Activated gamma-delta T cell treated with anti-CD3 and anti-CD28 coated beads, Interleukin-2, amount 50 U/mL, for 16 hours (primary cell): Measurements from ENCODE around the gene SF3B6.
"Not testable (repeated sequence)": the region's sequence is repeated elsewhere in the genome, so short reads cannot be mapped to it uniquely, and the experiment has no call there.

Source experiments
- DNase-seq: peaks from one replicate; pipeline ENCODE4 v3.0.0-alpha.2; 2020; ENCODE audit warnings: low read depth

The SF3B6 gene

DNA sequence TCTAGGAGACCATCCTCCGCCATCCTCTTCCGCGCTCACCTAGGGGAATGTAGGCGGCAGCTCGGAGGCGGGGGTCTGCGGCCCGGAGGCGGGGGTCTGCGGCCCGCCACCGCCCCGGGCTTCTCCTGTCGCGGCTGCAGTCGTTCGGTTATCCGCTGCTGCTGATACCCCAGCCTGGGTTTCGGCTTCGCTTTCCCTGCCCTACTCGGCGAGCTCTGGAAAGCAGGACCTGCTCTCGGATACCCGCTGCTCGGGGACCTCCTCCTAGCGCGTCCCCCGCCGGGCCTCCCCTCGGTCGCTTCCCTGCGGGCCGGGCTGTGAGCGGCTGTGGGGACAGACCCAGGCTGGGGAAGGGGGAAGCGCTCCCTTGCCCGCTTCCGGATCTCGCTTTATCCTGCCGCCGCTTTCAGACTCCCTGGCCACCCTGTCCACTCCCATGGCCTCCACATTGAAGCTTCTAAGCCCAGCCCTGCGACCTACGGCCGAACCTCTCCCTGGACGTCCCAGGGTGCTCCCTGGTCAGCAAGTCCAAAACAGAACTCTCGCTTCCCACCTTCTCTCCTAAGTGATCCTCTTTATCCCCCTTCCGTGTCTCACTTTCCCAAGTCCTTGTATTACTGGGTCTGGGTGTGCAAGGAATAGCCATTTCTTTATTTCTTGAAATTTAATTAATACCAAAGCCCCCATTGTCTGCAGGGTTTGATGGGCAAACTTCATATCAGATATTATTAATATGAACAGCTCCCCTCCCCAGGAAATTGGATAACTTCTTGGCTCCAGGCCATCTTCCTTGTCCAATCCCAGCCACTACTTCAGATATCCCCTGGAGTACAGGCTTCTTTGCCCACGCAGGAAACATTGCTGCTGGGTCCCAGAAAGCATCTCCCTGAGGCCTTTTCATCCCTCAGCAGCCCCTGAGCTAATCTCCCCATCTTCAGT, 25.8 kb downstream of the SF3B6 start:
- DNase-seq: no peak

DNA sequence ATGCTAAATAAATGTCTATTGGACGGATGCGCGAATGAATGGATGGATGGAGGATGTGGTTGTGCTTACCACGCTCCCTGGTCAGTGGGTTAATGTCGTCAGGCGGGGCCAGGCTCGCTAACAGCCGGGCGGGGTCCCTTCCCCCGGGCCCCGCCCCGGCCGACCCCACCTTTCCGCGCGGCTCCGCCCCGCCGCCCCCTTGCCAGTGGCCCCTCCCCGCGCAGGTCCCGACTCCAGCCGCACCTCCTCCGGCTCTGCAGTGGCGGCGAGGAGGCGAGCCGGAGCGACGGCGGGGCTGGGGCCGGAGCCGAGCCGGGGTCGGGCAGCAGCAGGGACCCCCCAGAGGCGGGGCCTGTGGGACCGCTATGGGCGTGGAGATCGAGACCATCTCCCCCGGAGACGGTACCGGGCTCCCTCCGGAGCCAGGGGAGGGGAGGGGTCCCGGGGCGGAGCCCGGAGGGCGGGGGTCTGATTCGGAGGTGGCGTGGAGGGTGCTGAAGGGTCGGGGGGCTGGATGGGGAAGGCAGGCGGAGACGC, 26.6 kb downstream of the SF3B6 start, which contains the start of gene FKBP1B:
TSS of gene FKBP1B (plus strand) at position 257 of the 537 bp plus-strand sequence. CDS start at position 366, 109 bp downstream.
- peak; percentile 32 for DNase-seq

DNA sequence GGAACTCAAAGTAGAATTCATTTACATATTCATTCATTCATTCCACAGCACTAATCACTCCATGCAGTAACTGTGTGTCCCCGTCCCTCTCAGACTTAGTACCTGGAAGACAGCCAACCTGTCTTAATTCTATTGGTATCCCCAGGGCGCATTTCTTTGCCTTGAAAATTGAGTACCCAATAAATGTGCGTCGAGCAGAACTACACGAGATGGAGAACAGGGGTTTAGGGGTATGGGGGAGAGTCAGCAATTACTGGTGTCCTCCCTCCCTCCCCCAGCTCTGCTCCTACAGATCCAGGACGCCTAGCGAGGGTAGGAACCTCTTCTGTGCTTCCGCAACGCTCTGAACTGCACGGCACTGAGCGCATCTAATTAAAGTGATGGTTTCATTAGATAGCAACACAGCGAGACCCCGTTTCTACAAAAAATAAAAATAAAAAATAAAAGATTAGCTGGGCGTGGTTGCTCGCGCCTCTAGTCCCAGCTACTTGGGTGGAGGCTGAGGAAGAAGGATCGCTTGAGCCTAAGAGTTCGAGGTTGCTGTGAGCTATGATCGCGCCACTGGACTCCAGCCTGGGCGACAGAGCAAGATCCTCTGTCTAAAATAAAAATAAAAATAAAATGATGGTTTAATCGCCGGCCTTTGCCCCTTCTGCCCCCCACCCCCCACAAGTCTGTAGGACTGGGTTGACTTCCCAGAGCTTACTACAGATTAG, 27.2 kb downstream of the SF3B6 start:
- no peak for DNase-seq

DNA sequence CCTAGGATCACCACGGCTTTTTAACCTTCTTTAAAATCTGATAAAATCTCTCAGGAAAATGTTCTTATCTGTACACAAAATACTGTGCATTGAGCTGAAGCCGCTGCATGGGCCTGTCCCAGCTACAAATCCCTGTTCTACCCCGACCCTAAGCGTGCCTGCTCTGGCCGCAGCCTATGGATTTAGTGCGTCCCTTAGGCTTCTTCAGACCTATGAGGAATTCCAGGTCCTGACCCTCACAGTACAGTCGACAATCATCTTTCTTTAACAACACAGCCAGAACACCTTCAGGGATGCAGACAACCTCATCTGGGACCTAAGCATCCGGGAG, 28.5 kb downstream of the SF3B6 start:
- DNase-seq: no peak

GRCh38 chr2:24046930-24047702, 29.0 kb downstream of the SF3B6 start, which contains the start of gene WDCP:
Gene WDCP, minus strand, starts transcription at chr2:24047391. Its CDS starts 7,897 bp downstream, at chr2:24039494.
- peak; percentile 89 for DNase-seq

DNA sequence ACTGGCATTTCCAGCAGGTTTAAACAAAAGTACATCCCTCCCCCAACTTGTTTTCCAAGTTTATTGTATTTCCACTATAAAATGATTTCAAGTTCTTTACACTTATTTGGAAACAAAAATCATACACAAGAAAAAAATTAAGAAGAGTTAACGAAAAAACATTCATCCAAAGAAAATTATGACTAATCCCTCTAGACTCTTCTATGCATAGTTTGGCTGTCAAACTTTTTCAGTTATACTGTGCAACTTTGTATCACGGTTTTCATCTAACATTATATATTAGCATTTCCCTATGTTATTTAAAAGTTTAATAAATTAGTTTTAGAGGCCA, 29.6 kb downstream of the SF3B6 start:
- DNase-seq: no peak

- no peak for DNase-seq
These were observed 30.3 kb downstream of the SF3B6 start for GRCh38 chr2:24045511-24046508.

GRCh38 chr2:24043133-24043532, 33.0 kb downstream of the SF3B6 start:
- not testable (repeated sequence) for DNase-seq

GRCh38 chr2:24040511-24040910, 35.6 kb downstream of the SF3B6 start:
- no peak for DNase-seq

GRCh38 chr2:24038786-24039499, 37.2 kb downstream of the SF3B6 start:
- DNase-seq: no peak

DNA sequence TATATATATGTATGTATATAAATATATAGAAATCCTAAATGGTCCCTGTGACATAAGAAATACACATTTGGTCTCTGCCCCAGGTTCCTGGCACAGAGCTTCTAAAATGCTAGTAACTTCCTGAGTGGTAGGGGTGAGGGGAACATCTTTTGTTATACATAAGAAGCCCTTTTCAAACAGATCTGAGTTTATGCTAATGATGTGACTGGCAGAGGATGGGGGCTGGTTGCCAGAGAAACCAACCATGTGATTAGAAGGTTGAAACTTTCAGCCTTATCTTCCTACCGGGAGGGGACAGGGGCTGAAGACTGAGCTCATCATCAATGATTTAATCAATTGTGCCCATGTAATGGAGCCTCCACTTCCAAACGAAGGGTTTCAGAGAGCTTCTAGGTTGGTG, 49.9 kb downstream of the SF3B6 start:
- DNase-seq: no peak

DNA sequence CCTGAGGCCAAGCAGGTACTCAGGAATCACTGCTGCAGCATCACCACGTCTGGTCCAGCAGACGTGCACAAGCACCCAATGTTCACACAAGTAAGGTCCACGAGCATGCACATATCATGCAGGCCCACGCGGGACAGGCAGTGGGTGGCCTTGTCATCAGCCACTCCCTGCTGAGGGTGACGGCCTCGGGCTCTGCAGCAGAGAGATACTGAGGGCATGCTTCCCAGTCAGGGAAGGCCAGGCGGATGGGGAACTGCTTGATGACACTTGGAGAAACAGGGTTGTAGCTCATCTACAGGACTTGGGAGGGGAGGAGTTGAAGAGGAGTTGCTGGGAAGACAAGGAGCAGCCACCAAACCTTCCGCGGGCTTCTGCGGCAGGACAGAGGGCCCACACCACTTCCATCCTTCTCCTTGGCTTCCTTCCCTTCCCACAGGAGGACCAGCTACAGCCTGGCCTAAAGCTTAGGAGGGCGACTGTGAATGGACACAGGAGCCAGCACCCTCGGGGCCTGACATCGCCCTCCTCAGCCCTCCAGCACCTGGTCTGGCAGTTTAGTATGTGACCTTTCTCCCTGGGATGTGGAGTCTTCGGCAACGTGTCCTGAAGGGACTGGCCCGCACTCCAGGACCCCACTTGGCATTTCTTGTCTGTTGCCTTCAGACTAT, 51.0 kb downstream of the SF3B6 start:
- no peak for DNase-seq

- no peak for DNase-seq
These were observed 52.1 kb downstream of the SF3B6 start for GRCh38 chr2:24024018-24024417.

- no peak for DNase-seq
These were observed 53.1 kb downstream of the SF3B6 start for GRCh38 chr2:24022975-24023575.

DNA sequence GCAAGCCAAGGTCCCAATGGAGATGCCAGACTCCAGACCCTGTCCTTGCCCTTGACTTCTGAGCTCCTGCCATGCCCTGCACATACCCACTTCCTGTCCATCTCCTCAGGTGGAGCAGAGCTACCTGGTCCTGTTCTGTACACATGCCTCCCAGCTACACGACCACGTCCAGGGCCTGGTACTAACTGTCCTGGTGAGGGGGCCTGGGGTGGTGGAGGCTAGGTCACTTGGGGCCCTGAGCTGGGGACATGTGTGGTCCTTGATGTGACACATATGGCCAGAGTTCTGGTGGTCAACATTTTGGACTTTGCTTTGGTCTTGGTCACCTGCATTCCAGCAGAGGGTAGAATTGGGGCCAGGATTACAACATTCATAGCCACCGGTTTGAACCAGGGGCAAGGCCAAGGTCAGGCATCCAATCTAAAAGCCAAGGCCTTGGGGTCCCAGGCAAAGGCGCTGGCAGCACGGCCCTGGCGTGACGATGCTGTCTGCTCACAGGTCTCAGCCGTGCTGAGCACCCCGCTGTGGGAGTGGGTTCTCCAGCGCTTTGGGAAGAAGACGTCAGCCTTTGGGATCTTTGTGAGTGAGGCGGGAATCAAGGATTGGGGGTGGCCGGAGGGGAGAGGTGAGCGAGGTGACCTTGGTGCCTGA, 53.7 kb downstream of the SF3B6 start:
- DNase-seq: no peak

DNA sequence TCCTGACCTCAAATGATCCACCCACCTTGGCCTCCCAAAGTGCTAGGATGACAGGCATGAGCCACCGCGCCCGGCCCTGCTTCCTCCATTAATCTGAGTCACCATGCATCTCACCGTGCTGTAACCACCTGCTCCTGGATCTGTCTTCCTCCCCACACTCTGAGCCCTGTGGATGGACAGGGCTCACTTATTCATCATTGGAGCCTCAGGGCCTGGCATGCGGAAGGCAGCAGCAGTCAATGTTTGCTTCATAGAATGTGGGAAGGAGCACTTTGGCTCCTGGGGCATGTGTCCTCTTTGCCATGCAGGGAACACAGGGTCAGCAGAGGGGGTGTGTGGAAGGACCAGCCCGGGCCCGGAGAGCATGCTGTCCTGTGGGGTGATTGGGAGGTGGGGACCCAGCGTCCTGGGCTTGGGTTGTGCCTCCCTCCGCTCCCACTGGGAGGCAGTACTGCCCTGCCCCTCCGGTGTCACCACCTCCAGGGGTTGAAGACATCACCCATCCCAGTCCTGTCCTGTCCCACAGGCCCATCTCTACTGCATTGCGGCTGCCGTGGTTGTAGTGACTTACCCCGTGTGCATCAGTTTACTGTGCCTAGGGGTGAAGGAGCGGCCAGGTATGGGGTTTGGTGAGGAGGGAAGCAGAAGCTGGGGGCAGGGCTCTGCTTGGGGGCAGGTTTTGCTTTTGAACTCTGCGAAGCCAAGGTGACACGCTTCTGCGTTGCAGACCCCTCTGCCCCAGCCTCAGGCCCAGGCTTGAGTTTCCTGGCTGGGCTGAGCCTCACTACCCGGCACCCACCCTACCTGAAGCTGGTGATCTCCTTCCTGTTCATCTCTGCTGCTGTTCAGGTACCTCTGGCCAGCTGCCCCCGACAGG, 54.8 kb downstream of the SF3B6 start:
- no peak for DNase-seq

GRCh38 chr2:24020244-24020643, 55.9 kb downstream of the SF3B6 start:
- DNase-seq: no peak

DNA sequence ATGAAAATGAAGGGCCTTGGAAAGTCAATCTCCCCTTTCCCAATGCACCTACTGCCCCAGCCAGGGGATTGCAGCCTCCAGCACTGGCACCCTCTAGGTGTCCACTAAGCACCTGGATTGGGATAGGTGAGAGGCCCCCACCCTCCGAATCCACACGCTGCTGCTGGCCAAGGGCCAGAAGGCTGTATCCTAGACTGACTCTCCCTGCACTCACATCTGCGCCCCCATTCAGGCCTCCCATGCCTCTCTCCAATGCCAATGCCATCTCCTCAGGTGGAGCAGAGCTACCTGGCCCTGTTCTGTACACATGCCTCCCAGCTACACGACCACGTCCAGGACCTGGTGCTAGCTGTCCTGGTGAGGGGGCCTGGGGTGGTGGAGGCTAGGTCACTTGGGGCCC, 56.4 kb downstream of the SF3B6 start:
- DNase-seq: no peak
